GM08714 (cell line): ENCODE data around the gene ERN1.
"Not testable (repeated sequence)": the region's sequence is repeated elsewhere in the genome, so short reads cannot be mapped to it uniquely, and the experiment has no call there.

Experiments used
- H3K4me3 ChIP-seq: fragments of 200-500 bp; sonication (Bioruptor generic); 2 replicates; pipeline ENCODE4 v1.5.1; 2014; ENCODE audit warnings: mild to moderate bottlenecking, low read length, inconsistent platforms
- ZNF274 ChIP-seq: IDR thresholded peaks from 2 replicates; pipeline ENCODE4 v1.6.1; 2012; ENCODE audit warnings: mild to moderate bottlenecking, low read depth, low read length

Gene ERN1

DNA sequence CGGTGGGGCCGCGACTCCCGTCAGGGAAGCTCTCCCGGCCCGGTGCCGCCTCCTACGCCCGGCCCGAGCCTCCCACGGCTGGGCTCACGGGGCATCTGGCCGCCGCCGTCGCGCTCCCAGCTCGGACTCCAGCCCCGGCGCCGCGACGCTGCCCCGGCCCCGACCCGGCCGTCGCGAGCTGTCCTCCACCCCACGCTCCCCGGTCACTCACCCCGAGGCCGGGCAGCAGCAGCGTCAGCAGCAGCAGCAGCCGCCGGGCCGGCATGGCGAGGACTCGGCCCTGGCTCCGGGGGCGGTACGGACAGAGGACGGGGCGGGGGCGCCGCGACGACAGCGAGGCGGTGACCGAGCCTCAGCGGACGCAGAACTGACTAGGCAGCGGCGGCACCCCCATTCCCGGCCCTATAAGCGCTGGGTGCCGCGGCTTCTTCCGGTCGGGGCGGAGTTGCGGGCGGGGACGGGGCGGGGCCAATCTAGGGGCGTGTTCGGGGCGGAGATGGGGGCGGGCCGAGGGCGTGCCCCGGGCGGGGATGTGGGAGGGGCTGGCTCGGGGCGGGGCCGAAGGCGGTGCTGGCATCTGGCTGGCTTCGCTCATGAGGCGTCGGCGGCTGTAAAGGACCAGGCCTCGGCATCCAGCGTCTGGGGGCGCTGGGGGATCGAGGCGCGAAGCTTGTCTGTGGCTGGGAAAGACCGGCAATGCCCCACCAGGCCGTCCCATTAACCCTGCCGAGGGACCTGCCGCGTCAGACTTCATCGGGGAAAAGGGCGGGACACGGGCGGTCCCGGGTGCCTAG is at the start of gene ERN1:
Gene ERN1, minus strand, starts transcription at position 380 of the 794 bp plus-strand sequence. Its CDS starts 115 bp downstream, at position 265.
- no peak for TF ChIP-seq ZNF274
- peak within 1 kb of the TSS; percentile 87 for H3K4me3 ChIP-seq

DNA sequence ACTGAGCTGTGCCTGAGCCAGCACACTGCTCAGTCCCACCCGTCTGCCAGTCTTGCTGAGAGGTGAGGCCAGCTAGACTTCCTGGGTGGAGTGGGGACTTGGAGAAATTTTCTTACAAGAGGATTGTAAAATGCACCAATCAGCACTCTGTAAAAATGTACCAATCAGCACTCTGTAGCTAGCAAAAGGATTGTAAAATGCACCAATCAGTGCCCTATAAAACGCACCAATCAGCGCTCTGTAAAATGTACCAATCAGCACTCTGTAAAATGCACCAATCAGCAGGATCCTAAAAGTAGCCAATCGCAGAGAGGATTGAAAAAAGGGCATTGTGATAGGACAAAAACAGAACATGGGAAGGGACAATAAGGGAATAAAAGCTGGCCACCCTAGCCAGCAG is 49.1 kb upstream of the ERN1 start:
- H3K4me3 ChIP-seq: not testable (repeated sequence)

DNA sequence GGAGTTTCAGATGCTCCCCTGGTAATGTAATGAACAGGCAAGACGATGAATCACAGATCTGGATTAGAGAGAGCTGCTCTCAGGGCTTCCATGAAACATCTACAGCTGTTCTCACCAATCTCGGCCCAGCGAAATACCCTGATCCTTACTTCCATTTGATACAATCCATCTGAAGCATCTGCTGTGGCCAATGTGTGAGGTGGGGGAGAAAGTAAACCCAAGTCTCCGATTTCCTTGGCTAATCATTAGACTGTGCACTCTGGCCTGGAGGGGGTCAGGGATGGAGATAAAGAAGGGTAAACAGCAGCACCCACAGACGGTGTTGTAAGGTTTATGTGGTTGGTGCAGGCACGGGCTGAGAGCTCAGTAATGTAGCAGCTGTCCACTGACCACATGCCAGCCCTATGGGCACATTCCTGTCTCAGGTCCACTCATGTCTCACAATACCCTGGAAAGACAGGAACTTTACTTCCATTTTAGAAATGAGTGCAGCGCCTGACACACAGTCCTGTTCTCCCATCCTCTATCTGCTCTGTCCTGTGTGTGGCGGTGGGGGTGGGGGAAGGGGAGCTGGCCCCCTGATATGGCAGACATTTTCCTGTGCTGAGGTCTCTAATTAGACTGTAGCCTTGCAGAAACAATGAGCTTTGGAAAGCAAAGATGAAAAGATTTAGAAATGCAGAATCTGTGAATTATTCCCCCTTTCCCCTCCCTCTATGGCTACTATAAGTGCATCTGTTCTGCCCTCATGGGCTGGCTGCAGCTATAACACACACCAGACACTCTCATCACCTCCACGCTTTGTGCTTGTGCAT is 48.3 kb upstream of the ERN1 start:
- no peak overlapping the region for H3K4me3 ChIP-seq
- no peak for TF ChIP-seq ZNF274

DNA sequence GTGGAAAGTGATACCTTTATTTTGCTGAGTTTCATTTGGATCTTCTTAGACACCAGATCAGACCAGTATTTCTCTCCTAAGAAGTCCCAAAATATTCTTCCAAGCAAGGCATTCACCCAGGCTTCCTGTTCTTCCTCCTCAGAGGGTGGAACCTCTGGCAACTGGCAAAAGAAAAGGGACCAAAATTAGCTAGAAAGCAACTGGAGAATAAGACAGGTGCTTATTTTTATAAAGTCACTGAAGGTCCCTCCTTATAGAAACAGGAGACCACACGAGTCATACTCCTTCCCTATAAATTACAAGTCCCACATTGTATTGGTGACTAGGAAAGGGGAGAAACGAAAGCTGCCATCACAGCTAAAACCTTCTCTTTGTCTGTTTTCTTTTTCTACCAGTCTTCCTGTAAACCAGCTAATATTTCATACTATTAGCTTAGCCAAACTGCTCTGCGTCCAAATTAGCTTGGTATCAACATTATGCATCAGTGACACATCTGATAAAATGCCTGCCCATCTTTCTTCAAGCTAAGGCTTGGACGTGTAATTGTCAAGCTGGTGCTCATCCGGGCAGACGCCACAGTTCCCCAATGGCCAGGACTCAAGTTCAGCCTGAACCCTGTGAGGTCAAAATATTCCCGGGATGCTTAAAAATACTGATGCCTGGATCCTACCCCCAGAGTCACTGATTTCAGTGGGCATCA is 47.5 kb upstream of the ERN1 start:
- no peak overlapping the region for H3K4me3 ChIP-seq
- no peak for TF ChIP-seq ZNF274

DNA sequence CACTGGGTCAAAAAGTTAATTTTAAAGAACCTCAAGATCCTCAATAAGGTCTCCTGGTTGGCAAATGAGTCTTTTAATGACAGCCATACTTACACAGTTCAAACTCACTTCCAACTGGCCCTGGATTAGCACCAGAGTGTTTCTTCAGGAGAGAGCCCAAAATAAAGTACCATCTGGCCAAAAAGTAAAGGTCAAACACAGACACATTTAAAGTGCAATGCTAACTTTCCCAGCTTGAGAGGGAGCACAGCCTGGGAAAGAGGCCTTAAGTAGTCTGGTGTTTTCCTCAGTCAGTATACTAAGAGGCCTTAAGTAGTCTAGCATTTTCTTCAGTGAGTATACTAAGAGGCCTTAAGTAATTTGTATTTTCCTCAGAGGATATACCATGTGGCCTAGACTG is 46.6 kb upstream of the ERN1 start:
- no peak for TF ChIP-seq ZNF274
- H3K4me3 ChIP-seq: no peak overlapping the region

DNA sequence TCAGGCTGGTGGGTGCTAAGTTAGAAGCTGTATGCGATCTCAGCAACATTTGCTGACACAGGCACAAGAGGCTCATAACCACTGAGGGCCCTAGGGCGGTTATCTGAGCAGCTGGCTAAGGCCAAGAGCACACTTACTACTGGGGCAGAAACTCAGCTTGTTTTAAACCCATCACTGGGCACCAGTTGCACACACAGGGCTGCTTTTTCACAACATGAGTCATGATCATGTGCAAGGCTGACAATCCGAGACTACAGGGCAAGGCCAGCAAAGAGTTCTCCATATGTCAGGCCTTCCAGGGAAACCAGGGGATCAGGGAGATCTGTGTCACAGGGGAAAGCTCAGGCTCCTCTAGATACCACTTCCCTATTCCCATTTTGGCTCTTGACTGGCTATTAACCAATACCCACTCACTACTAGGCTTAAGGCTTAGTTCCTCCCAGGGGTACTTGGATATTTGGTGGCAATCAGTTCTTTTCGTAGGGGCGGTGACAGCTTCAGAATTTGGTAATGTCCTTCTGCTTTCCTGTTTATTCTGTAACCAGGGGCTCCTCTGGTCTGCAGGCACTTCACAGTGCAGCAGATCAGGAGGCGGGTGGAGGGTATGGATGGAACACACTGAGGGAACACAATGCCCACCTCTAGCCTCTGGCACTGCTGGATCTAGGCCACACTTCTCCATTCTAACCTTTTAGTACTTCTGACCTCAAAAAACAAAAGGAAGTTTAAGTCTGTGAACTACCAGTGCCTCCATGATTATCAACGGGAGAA is 44.9 kb upstream of the ERN1 start:
- no peak overlapping the region for H3K4me3 ChIP-seq
- TF ChIP-seq ZNF274: no peak

DNA sequence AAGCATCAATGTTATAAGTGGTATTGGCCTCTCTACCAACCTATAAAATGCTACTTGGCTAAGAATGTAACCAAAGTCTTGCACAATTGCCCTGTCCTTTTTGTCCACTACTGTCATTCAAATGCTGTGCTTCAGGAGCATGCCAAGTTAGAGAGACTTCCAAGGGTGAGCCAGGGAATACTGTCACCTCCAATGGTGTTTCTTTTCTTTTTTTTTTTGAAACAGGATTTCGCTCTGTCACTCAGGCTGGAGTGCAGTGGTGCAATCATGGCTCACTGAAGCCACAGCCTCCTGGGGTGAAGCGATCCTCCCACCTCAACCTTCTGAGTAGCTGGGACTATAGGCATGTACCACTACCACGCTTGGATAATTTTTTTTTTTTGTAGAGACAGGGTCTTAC is 43.7 kb upstream of the ERN1 start:
- no peak for TF ChIP-seq ZNF274
- no peak overlapping the region for H3K4me3 ChIP-seq

DNA sequence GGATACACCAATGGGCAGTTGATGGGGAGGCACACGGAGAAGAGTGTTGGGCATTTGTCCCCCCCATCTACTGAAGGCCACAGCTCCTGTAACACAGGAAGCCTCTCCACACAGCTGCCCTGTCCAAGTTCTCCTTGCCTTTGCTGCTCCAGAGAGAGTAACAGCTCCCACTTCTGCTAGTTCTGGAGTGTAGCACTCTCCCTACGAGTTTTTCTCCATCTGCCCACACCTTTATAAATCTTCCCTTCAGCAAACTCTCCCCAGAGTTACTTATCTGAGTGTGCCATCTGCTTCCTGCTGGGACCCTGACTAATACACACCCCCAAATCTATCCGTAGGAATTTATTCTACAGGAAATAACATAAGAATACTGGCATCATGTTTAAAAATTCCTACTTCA is 42.6 kb upstream of the ERN1 start:
- H3K4me3 ChIP-seq: no peak overlapping the region
- no peak for TF ChIP-seq ZNF274

DNA sequence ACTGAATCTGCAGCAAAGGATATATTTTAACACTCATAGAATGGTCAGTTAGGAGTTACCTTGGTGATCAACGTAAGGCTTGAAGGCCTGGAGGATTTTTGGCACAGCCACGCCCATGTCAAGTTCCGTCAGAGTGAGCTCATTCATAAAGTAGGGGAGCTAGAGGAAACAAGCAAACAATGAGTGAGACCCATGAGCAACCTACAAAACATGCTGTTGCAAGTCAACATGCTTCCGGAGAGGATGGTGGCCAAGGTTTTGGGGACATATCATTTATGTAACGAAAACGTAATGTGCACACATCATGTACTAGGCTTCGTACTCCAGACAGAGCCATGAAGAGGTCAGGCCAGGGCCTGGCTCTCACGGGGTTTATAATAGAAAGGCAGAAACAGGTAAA is 41.1 kb upstream of the ERN1 start:
- H3K4me3 ChIP-seq: no peak overlapping the region
- TF ChIP-seq ZNF274: no peak

DNA sequence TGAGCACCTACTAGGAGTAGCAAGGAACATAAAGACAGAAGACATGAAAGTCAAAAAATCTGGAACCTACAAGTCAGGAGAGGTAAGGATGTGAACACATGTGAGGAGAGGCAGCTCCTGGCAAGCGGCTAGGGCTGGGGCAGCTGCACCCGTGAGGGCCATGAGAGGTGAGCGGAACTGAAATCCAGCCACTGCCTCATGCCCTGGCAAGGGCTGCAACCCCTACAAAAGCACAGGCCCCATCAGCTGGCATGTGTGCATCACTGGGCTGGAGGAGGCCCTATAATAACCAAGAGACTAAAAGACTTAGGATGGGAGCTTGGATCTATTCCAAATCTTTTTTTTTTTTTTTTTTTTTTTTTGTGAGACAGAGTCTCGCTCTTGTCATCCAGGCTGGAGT is 40.3 kb upstream of the ERN1 start:
- TF ChIP-seq ZNF274: no peak
- H3K4me3 ChIP-seq: no peak overlapping the region

DNA sequence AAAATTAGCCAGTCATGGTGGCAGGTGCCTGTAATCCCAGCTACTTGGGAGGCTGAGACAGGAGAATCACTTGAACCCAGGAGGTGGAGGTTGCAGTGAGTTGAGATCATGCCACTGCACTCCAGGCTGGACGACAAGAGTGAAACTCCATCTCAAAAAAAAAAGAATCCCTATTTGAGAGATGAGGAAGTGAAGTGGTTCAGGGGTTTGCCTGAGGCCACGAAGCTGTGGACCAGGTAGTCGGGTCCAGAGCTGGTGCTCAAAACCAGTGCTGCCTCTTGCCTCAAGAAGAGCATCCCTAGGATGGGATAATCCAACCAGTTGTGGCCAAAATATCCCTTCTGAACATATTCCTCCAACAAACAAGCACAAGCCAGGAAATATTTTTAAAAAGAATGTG is 37.7 kb upstream of the ERN1 start:
- not testable (repeated sequence) for H3K4me3 ChIP-seq

DNA sequence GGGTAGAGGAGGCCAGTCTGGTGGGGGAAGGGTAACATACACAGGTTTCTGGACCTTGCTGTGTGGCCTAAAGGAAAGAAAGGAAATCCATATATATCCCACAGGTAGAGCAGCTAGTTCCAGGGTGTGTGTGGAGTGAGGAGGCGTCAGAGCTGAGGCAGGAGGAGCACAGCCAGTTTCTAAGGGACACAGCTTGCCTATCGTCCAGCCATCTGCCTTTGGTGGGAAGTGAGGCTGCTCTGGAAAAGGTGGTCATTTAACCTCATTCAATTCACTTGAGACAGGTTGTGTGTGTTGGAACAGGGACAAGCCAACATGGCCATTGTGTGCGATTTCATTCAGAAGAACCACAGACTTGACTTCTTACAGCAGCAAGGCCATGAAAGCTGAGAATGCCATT is 36.9 kb upstream of the ERN1 start:
- H3K4me3 ChIP-seq: no peak overlapping the region
- TF ChIP-seq ZNF274: no peak

DNA sequence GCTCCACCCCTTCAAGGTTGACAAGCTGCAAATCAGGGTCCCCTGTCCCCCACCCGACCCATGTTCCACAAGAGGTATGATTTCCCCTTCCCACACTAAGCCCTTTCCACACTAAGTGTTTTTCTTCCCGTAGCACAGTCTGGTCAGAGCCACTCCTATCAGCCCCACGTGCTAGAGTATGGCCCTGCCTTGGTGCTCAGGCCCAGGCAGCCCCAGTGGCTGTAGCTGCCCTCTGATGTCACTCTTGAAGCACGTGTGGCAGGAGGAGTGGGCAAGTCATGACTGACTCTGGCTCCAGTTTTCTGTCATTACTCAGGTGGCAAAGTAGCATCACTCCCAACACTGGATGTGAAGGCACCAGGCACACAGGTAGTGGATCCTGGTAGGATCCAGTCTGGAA is 35.4 kb upstream of the ERN1 start:
- no peak overlapping the region for H3K4me3 ChIP-seq

DNA sequence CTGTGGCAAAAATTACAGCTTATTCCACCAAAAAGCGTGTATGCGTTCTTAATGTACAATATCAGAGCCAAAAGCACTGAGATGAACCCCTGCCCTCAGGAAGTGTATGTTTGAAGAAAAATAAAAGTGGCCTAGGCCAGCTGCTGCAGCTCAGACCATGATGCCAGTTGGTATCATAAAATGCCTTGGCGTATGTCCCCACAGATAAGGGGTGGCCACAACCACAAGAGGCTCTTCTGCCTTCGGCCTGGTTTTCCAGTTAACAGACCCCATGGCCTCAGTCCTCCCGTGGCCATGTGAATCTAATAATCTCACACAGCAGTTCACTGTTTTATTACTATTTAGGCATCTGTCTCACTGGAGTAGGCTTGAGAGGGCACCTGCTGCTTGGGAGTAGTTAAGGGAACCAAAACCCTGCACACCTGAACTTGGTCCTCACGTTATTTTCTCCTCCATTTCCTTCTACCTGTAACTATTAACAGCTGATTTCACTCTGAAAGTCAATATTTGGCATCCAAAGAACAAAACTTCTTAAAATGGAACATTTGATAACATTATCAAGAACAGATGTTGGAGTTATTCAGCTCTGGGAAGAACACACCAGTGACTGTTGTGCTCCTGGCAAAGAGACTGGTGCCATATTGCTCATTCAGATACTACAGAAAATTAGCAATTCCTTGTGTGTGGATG is 34.8 kb upstream of the ERN1 start:
- no peak for TF ChIP-seq ZNF274
- no peak overlapping the region for H3K4me3 ChIP-seq

More for the DNA sequence above, 35.4 kb upstream of the ERN1 start:
- no peak for TF ChIP-seq ZNF274
